ENCODE data around the gene EBLN1.

DNA sequence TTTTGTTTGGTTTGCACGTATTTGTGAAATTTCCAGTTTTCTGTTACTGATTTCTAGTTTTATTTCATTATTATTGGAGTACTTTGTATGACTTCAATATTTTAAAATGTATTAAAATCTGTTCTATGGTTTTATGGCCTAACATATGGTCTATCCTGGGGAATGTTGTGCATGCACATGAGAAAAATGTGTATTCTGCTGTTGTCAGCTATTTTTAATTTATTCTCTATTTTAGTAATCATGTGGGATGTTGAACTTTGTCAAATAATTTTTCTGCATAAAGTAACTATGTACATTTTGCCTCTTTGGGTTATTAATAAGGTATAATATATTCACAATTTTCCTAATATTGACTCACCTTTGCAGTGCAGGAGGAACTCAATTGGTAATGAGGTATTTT lies 46.7 kb downstream of the EBLN1 start:
- TF ChIP-seq, protein P1, sequence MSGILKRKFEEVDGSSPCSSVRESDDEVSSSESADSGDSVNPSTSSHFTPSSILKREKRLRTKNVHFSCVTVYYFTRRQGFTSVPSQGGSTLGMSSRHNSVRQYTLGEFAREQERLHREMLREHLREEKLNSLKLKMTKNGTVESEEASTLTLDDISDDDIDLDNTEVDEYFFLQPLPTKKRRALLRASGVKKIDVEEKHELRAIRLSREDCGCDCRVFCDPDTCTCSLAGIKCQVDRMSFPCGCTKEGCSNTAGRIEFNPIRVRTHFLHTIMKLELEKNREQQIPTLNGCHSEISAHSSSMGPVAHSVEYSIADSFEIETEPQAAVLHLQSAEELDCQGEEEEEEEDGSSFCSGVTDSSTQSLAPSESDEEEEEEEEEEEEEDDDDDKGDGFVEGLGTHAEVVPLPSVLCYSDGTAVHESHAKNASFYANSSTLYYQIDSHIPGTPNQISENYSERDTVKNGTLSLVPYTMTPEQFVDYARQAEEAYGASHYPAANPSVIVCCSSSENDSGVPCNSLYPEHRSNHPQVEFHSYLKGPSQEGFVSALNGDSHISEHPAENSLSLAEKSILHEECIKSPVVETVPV (CRISPR knock-in tag; IDR thresholded peaks at IDR 0.05): no peak
- TF ChIP-seq SNAI2 (CRISPR knock-in tag; IDR thresholded peaks at IDR 0.05): no peak
- no peak for TF ChIP-seq ESRRG (CRISPR knock-in tag; IDR thresholded peaks at IDR 0.05)
- no peak for TF ChIP-seq ZNF8 (CRISPR knock-in tag; IDR thresholded peaks at IDR 0.05)
- TF ChIP-seq, protein P2, sequence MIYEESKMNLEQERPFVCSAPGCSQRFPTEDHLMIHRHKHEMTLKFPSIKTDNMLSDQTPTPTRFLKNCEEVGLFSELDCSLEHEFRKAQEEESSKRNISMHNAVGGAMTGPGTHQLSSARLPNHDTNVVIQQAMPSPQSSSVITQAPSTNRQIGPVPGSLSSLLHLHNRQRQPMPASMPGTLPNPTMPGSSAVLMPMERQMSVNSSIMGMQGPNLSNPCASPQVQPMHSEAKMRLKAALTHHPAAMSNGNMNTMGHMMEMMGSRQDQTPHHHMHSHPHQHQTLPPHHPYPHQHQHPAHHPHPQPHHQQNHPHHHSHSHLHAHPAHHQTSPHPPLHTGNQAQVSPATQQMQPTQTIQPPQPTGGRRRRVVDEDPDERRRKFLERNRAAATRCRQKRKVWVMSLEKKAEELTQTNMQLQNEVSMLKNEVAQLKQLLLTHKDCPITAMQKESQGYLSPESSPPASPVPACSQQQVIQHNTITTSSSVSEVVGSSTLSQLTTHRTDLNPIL (CRISPR knock-in tag; IDR thresholded peaks at IDR 0.05; ENCODE audit: low read depth): no peak

Measured in SK-N-SH treated with all-trans-retinoic acid at 6 μM for 48 hours (cell line).